IMR-90 (cell line): ENCODE results near the gene ZBTB38. TPM values are rescaled to one million over a fixed set of nuclear protein-coding genes. Genes with fewer than 3 reads are reported as not detected.

ENCODE experiments used
- ATAC-seq: fragments of 200-7000 bp; cut with Tn5 transposase; 2 replicates; pipeline ENCODE4 v1.9.1; 2020; ENCODE audit warnings: low read depth, mild to moderate bottlenecking, moderate library complexity
- BruUV-seq: library from RNA; stranded (reverse); fragments of 400-500 nt; replicated peaks from 2 replicates; lab custom pipeline; 2021; lab: Mats Ljungman, UMichigan
- CTCF ChIA-PET: fragments of 300-600 bp; formaldehyde crosslinking; extraction: SDS; loops from one replicate; lab custom pipeline; 2021; ENCODE audit warnings: antibody characterized with exemption; lab: Yijun Ruan, JAX
- POLR2A ChIA-PET: fragments of 300-600 bp; sonication (Branson Sonifier 250); formaldehyde crosslinking; loops from one replicate; lab custom pipeline; 2022; ENCODE audit warnings: antibody characterized with exemption; ENCODE audit not compliant: unreplicated experiment; lab: Charles Lee
- DNase-seq: peaks from one replicate; pipeline ENCODE4 v3.0.0; 2013
- H2AFZ ChIP-seq: replicated peaks from 2 replicates; pipeline ENCODE3; 2013; ENCODE audit warnings: low read length, mild to moderate bottlenecking; ENCODE audit not compliant: poor library complexity
- H2AK5ac ChIP-seq: 2 replicates; pipeline ENCODE4 v1.6.1; 2013; ENCODE audit warnings: low read depth, low read length, inconsistent platforms
- H2AK9ac ChIP-seq: replicated peaks from 2 replicates; pipeline ENCODE3; 2013; ENCODE audit warnings: mild to moderate bottlenecking, low read depth, low read length, moderate library complexity; ENCODE audit not compliant: poor library complexity
- H2BK120ac ChIP-seq: 2 replicates; pipeline ENCODE4 v1.6.1; 2013; ENCODE audit warnings: low read depth, low read length, inconsistent platforms
- H2BK15ac ChIP-seq: 3 replicates; pipeline ENCODE4 v1.6.1; 2013; ENCODE audit warnings: low read depth, low read length, inconsistent platforms
- H2BK20ac ChIP-seq: 2 replicates; pipeline ENCODE4 v1.6.1; 2013; ENCODE audit warnings: low read depth, mild to moderate bottlenecking, inconsistent platforms, low read length, moderate library complexity
- H2BK5ac ChIP-seq: 2 replicates; pipeline ENCODE4 v1.6.1; 2013; ENCODE audit warnings: mild to moderate bottlenecking, low read depth, low read length, inconsistent platforms; ENCODE audit not compliant: poor library complexity, severe bottlenecking
- H3K14ac ChIP-seq: replicated peaks from 2 replicates; pipeline ENCODE4 v1.6.1; 2013; ENCODE audit warnings: low read depth, low read length, inconsistent platforms
- H3K18ac ChIP-seq: 2 replicates; pipeline ENCODE4 v1.6.1; 2013; ENCODE audit warnings: low read depth, low read length, control low read depth
- H3K23ac ChIP-seq: 2 replicates; pipeline ENCODE4 v1.6.1; 2013; ENCODE audit warnings: low read depth, low read length, inconsistent platforms
- H3K27ac ChIP-seq: 2 replicates; pipeline ENCODE4 v1.5.1; 2013; ENCODE audit warnings: mild to moderate bottlenecking, control low read depth, low read length; ENCODE audit not compliant: insufficient read depth
- H3K27me3 ChIP-seq: 2 replicates; pipeline ENCODE4 v1.6.1; 2013; ENCODE audit warnings: low read length; ENCODE audit not compliant: control insufficient read depth, insufficient read depth
- H3K36me3 ChIP-seq: 2 replicates; pipeline ENCODE4 v1.6.1; 2013; ENCODE audit warnings: low read length, mixed read lengths; ENCODE audit not compliant: control insufficient read depth, insufficient read depth
- H3K4ac ChIP-seq: 2 replicates; pipeline ENCODE4 v1.6.1; 2013; ENCODE audit warnings: low read depth, low read length, inconsistent platforms
- H3K4me1 ChIP-seq: 2 replicates; pipeline ENCODE4 v1.6.1; 2013; ENCODE audit warnings: low read length, mixed read lengths; ENCODE audit not compliant: control insufficient read depth, insufficient read depth
- H3K4me2 ChIP-seq: 2 replicates; pipeline ENCODE4 v1.6.1; 2013; ENCODE audit warnings: low read depth, mild to moderate bottlenecking, control low read depth, low read length, moderate library complexity
- H3K4me3 ChIP-seq: 2 replicates; pipeline ENCODE4 v1.5.1; 2013; ENCODE audit warnings: low read depth, mild to moderate bottlenecking, control low read depth, low read length, moderate library complexity; ENCODE audit not compliant: insufficient read depth
- H3K56ac ChIP-seq: 2 replicates; pipeline ENCODE4 v1.6.1; 2013; ENCODE audit warnings: low read length, inconsistent platforms; ENCODE audit not compliant: insufficient read depth; ENCODE audit errors: extremely low read depth
- H3K79me1 ChIP-seq, 2 experiments: 2 replicates each; pipeline ENCODE4 v1.6.1; 2013; ENCODE audit warnings: low read length in 2 of 2, inconsistent platforms in 1 of 2, low read depth in 1 of 2
- H3K9ac ChIP-seq: 2 replicates; pipeline ENCODE4 v1.6.1; 2013; ENCODE audit warnings: low read depth, low read length, control low read depth
- H3K9me1 ChIP-seq: 2 replicates; pipeline ENCODE4 v1.6.1; 2013; ENCODE audit warnings: low read length, inconsistent platforms; ENCODE audit not compliant: insufficient read depth
- H3K9me3 ChIP-seq: 2 replicates; pipeline ENCODE4 v1.6.1; 2013; ENCODE audit warnings: low read length; ENCODE audit not compliant: control insufficient read depth, insufficient read depth
- H4K20me1 ChIP-seq: 2 replicates; pipeline ENCODE4 v1.6.1; 2013; ENCODE audit warnings: low read length, inconsistent platforms; ENCODE audit not compliant: insufficient read depth
- H4K5ac ChIP-seq: 2 replicates; pipeline ENCODE4 v1.6.1; 2013; ENCODE audit warnings: mild to moderate bottlenecking, low read depth, low read length, control low read depth
- H4K8ac ChIP-seq, 2 experiments: 2 replicates each; pipeline ENCODE4 v1.6.1; 2013; ENCODE audit warnings: low read depth in 2 of 2, low read length in 2 of 2, control low read depth in 1 of 2, inconsistent platforms in 1 of 2
- H4K91ac ChIP-seq: 2 replicates; pipeline ENCODE4 v1.6.1; 2013; ENCODE audit warnings: low read depth, low read length, inconsistent platforms; ENCODE audit not compliant: insufficient read depth
- CHD1 ChIP-seq: IDR thresholded peaks from 2 replicates; pipeline ENCODE4 v1.6.1; 2012; ENCODE audit warnings: low read depth, low read length, improper control_type of control experiment
- CTCF ChIP-seq: conservative IDR thresholded peaks from 2 replicates; pipeline ENCODE4 v1.5.1; 2012; ENCODE audit warnings: mild to moderate bottlenecking, low read depth, low read length, improper control_type of control experiment
- FOS ChIP-seq: fragments of 150-350 bp; IDR thresholded peaks from 2 replicates; pipeline ENCODE4 v1.6.1; 2016; ENCODE audit warnings: low read depth, low read length
- NFE2L2 ChIP-seq: fragments of 150-350 bp; IDR thresholded peaks from 2 replicates; pipeline ENCODE4 v1.6.1; 2016; ENCODE audit warnings: low read depth, mild to moderate bottlenecking, low read length
- POLR2A ChIP-seq: IDR thresholded peaks from 2 replicates; pipeline ENCODE4 v1.6.1; 2012; ENCODE audit warnings: mild to moderate bottlenecking, low read depth, low read length
- RAD21 ChIP-seq: IDR thresholded peaks from 2 replicates; pipeline ENCODE4 v1.6.1; 2012; ENCODE audit warnings: low read length, improper control_type of control experiment
- WGBS, 2 experiments: methylation state at CpG; one replicate each; pipeline versions ENCODE4 v1.1.5 to v1.1.7; 2013; ENCODE audit warnings: missing lambda C conversion rate in 2 of 2; ENCODE audit not compliant: insufficient read length in 1 of 2; ENCODE audit errors: extremely low coverage in 2 of 2; 5-methylcytosine and 5-hydroxymethylcytosine counted together
- dilution Hi-C: fragments of 300-500 bp; cut with HindIII; formaldehyde crosslinking; loops from one replicate; pipeline ENCODE4 v1.14.3; 2018; ENCODE audit warnings: low sequenced_read_pairs; ENCODE audit not compliant: unreplicated experiment
- in situ Hi-C: fragments of 300-500 bp; cut with MboI; formaldehyde crosslinking; loops from 3 replicates; pipeline ENCODE4 v1.14.3; 2019; ENCODE audit warnings: low sequenced_read_pairs, inconsistent platforms, mixed read lengths
- intact Hi-C: fragments of 100-400 bp; cut with micrococcal nuclease; formaldehyde crosslinking; loops from 2 replicates; pipeline ENCODE4 v1.10.0; 2022
- polyA plus RNA-seq, 3 experiments: library from polyadenylated mRNA; depleted of rRNA; stranded (reverse); fragments of >200 nt; gene quantifications; 2 replicates each; pipeline ENCODE4 v1.2.3, GENCODE V29; 2012; ENCODE audit warnings: low replicate concordance in 1 of 3
- total RNA-seq: library from RNA; depleted of rRNA; stranded (reverse); fragments of >200 nt; gene quantifications from 2 replicates; pipeline ENCODE4 v1.2.3, GENCODE V29; 2012

The ZBTB38 gene
- total and polyA plus RNA-seq, 2 of the 4 experiments (the other 2 are of a cell fraction) = 44.9 to 274 TPM

GRCh38 chr3:141378556-141378955, 10.3 kb downstream of the ZBTB38 start:
- POLR2A ChIA-PET = no interaction called here
- H3K4me2 ChIP-seq = no peak overlapping the region

More at GRCh38 chr3:141378556-141378955, 10.3 kb downstream of the ZBTB38 start:
- Histone ChIP-seq H2BK15ac (no peak overlapping the region), H3K9me3 (no peaks in the 10 kb centered on the region), H3K27ac (no peak overlapping the region), H2AK9ac (no peak overlapping the region), H2BK5ac (peak overlapping the region; percentile 31), H4K5ac (no peak overlapping the region), H3K23ac (0 out of 2 replicates have a peak overlapping the region, but pooled peaks have one; percentile 33), H4K91ac (no peak overlapping the region), H3K14ac (no peak overlapping the region), H3K18ac (no peak overlapping the region), H3K4me1 (peaks cover 9% of the 10 kb centered on the region), H3K36me3 (peaks cover 48% of the 10 kb centered on the region), H3K4me3 (no peak overlapping the region), H3K56ac (no peak overlapping the region; the same call in 1 of the 2 replicates), H2AFZ (no peak overlapping the region), H3K79me1 (peaks cover 43 to 88% of the 10 kb centered on the region in 2 experiments), H3K9me1 (peaks cover 22% of the 10 kb centered on the region), H2AK5ac (peak overlapping the region; percentile 46; the same call in 1 of the 2 replicates), H3K27me3 (no peaks in the 10 kb centered on the region), H3K9ac (no peak overlapping the region), H2BK120ac (no peak overlapping the region), H4K8ac (peak overlapping the region in 1 of 2 experiments; percentile 24; a peak in 1 of 4 replicates), H2BK20ac (no peak overlapping the region), H3K4ac (peak overlapping the region; percentile 28; the same call in 1 of the 2 replicates), H4K20me1 (no peaks in the 10 kb centered on the region)
- dilution Hi-C loops = no loop called here
- DNase-seq = no peak
- TF ChIP-seq POLR2A (no peak), RAD21 (no peak), FOS (no peak), CHD1 (no peak), CTCF (no peak), NFE2L2 (no peak)
- in situ Hi-C loops = no loop called here
- ATAC-seq = no peak
- CTCF ChIA-PET = no interaction called here
- intact Hi-C loops = no loop called here
- no CpG with 5 or more reads among the region's 4 CpGs for WGBS, 2 experiments
- BruUV-seq = no TSS peak
